ENCODE measurements around the gene ARHGDIG.

GRCh38 chr16:306911-307370, 26.6 kb downstream of the ARHGDIG start:
- TF ChIP-seq CTCF (IDR thresholded peaks at IDR 0.05) (no peak), EZH2 (IDR thresholded peaks at IDR 0.05) (no peak), EZH2phosphoT487 (IDR thresholded peaks at IDR 0.05) (no peak)
